Fibroblast of the conjunctiva (primary cell): ENCODE measurements around the gene RBCK1.
A peak's percentile ranks its signal among the peaks of the same experiment; 100 is the strongest.
"Not testable (repeated sequence)": the region's sequence is repeated elsewhere in the genome, so short reads cannot be mapped to it uniquely, and the experiment has no call there.

Source experiments
- DNase-seq: peaks from one replicate; pipeline ENCODE4 v3.0.0-alpha.2; 2010; ENCODE audit warnings: low read depth

Gene RBCK1

GRCh38 chr20:472889-473292 is 64.8 kb downstream of the RBCK1 start:
- no peak for DNase-seq

GRCh38 chr20:474581-474980 is 66.5 kb downstream of the RBCK1 start:
- DNase-seq = no peak

- no peak for DNase-seq
These were observed 67.6 kb downstream of the RBCK1 start for GRCh38 chr20:475463-476357.

GRCh38 chr20:476561-477249 is 68.6 kb downstream of the RBCK1 start:
- not testable (repeated sequence) for DNase-seq

- peak; percentile 83 for DNase-seq
These were observed 70.2 kb downstream of the RBCK1 start for GRCh38 chr20:478010-478948.

GRCh38 chr20:478949-479429 is 70.9 kb downstream of the RBCK1 start:
- peak; percentile 65 for DNase-seq

GRCh38 chr20:479487-479886 is 71.4 kb downstream of the RBCK1 start:
- no peak for DNase-seq

GRCh38 chr20:480044-480443 is 71.9 kb downstream of the RBCK1 start:
- no peak for DNase-seq

- no peak for DNase-seq
These were observed 73.1 kb downstream of the RBCK1 start for GRCh38 chr20:481167-481566.
